ENCODE data around the gene C20orf144.
A peak's percentile ranks its signal among the peaks of the same experiment; 100 is the strongest.

Gene C20orf144

DNA sequence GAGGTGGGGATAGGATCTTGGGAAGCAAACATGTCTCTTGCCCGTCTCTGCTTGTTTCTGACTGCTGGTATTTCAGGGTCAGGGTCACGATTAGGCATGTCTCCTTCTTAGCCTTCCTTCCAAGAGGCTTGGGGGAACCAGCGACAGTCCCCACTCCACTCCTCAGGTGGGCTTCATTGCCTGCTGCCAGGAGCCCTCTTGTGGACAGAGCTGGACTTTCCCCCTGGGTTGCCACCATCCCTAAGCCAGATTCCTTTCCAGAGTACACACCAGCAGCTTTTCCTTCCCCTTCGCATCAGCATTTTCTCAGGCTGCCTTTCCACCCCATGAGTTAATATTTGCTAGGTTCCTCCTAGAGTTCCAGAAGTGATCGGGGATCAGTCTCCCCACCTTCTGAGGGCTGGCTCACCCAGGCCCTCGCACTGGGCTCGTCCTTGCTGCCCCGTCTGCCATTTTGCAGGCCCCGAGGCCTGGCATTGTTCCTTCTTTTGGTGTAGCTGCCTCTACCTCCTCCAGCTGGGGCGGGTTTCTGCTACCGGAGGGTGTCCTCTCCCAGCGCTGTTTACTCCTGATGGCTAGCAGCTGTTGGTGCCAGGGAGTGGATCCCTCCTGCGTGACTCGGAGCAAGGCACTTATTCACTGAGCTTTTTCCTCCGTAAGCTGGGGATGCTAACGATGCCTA lies 8.8 kb upstream of the C20orf144 start:
- CTCF ChIA-PET = interaction anchor here (0.6 to 2.4 kb wide), 18 partner anchors 9 to 371 kb away, joined by 3 to 16 read pairs (median 4); partner anchors contain the start of genes ACTL10, C20orf144 and CDK5RAP1

DNA sequence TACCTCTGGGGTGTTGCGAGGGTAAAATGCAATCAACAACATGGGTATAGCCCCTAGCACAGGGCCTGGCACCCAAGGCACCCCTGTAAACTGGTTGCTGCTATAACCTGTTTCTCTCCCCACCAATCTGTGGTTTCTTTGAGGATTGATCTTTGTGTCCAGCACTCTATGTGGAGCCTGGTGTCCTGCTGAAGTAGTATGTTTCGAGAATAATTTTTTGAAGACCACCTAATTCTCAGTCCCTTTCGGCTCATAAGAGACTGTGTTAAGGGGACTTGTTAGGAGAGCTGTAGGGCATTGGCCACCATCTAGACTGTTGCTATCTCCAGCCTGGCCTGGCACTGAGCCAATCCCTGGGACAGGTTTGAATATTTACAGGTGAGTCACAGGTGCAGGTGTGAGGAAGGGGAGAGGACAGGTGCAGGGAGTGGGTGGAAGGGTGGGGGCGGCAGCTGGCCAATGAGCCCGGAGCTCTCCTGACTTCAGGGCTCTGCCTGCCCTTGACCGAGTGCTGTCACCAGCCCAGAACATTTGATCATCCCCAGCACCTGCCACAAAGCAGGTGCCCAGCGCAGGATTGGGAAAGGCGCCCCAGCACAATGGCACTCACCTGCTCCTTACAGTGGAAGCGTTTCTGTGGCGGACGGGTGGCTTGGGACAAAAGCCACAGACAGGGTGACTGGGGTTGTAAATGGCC lies 8.1 kb upstream of the C20orf144 start:
- peak; percentile 64 for DNase-seq (ENCODE audit: low spot score)
- TF ChIP-seq, protein P1, sequence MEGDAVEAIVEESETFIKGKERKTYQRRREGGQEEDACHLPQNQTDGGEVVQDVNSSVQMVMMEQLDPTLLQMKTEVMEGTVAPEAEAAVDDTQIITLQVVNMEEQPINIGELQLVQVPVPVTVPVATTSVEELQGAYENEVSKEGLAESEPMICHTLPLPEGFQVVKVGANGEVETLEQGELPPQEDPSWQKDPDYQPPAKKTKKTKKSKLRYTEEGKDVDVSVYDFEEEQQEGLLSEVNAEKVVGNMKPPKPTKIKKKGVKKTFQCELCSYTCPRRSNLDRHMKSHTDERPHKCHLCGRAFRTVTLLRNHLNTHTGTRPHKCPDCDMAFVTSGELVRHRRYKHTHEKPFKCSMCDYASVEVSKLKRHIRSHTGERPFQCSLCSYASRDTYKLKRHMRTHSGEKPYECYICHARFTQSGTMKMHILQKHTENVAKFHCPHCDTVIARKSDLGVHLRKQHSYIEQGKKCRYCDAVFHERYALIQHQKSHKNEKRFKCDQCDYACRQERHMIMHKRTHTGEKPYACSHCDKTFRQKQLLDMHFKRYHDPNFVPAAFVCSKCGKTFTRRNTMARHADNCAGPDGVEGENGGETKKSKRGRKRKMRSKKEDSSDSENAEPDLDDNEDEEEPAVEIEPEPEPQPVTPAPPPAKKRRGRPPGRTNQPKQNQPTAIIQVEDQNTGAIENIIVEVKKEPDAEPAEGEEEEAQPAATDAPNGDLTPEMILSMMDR (conservative IDR thresholded peaks at IDR 0.05; ENCODE audit: low read depth) = no peak
- H3K27ac ChIP-seq = no peak overlapping the region
- ChIA-PET CTCF (interaction anchor here (0.6 to 2.4 kb wide), 17 partner anchors 9 to 370 kb away, joined by 3 to 16 read pairs (median 4); partner anchors contain the start of genes ACTL10, C20orf144 and CDK5RAP1), POLR2A (ENCODE audit: low non-redundant PET) (interaction anchor here (0.5 to 1.5 kb wide), 4 partner anchors 10 to 260 kb away, joined by 3 to 5 read pairs (median 4); no protein-coding TSS in a partner anchor)

More for the DNA sequence above, 8.8 kb upstream of the C20orf144 start:
- peak; percentile 85 for DNase-seq (ENCODE audit: low spot score)
- TF ChIP-seq, protein P1 (conservative IDR thresholded peaks at IDR 0.05; ENCODE audit: low read depth) = peak; percentile 93
- POLR2A ChIA-PET (ENCODE audit: low non-redundant PET) = interaction anchor here (0.6 to 1.5 kb wide), 3 partner anchors 10 to 196 kb away, joined by 3 to 5 read pairs (median 5); no protein-coding TSS in a partner anchor
- no peak overlapping the region for H3K27ac ChIP-seq

DNA sequence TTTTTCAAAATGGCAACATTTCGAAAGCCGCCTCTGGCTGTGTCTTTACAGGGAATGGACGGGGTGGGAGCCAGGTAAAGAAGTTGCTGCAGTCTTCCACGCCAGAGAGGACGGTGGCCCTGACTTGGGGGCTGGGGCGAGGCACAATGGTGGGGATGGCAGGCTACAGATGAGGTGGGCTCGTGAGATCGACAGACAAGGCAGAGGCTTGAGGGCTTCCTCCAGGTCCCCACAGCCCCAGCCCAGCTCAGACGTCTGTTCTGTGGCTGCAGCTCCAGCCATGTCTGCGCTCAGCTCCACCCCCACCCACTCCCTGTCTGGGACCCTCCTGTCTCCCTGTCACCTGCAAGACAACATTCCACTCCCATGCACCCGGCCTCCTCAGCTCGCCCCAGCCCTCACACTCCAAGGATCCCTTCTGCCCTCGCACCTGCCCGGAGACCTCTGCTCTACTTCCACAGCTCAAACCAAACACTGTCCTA lies 7.4 kb upstream of the C20orf144 start:
- DNase-seq (ENCODE audit: low spot score) = no peak
- POLR2A ChIA-PET (ENCODE audit: low non-redundant PET) = interaction anchor here (0.5 to 1.5 kb wide), 2 partner anchors 9 to 261 kb away, joined by 4 to 5 read pairs; no protein-coding TSS in a partner anchor
- CTCF ChIA-PET = interaction anchor here (0.8 to 2.4 kb wide), 3 partner anchors 9 to 20 kb away, joined by 3 to 16 read pairs (median 16); partner anchors contain the start of genes ACTL10 and C20orf144
- TF ChIP-seq, protein P1 (conservative IDR thresholded peaks at IDR 0.05; ENCODE audit: low read depth) = no peak
- H3K27ac ChIP-seq = no peak overlapping the region; the same call in 1 of the 2 replicates

DNA sequence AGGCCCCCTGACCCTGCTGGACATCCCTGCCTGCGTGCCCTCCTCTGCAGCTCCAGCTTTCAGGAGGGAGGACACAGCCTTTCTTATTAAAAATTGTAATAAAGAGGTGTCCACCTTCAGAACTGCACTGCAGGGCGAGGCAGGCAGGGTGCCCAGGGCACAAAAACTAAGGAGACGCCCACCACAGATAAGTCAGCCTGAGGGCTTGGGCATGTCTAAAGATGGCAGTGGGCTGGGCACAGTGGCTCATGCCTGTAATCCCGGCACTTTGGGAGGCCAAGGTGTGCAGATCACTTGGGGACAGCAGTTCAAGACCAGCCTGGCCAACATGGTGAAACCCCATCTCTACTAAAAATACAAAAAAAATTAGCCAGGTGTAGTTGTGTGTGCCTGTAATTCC lies 7.0 kb upstream of the C20orf144 start:
- no peak overlapping the region; the same call in 1 of the 2 replicates for H3K27ac ChIP-seq
- no peak for DNase-seq (ENCODE audit: low spot score)
- ChIA-PET CTCF (no interaction called here), POLR2A (ENCODE audit: low non-redundant PET) (no interaction called here)
- TF ChIP-seq, protein P1 (conservative IDR thresholded peaks at IDR 0.05; ENCODE audit: low read depth) = no peak

DNA sequence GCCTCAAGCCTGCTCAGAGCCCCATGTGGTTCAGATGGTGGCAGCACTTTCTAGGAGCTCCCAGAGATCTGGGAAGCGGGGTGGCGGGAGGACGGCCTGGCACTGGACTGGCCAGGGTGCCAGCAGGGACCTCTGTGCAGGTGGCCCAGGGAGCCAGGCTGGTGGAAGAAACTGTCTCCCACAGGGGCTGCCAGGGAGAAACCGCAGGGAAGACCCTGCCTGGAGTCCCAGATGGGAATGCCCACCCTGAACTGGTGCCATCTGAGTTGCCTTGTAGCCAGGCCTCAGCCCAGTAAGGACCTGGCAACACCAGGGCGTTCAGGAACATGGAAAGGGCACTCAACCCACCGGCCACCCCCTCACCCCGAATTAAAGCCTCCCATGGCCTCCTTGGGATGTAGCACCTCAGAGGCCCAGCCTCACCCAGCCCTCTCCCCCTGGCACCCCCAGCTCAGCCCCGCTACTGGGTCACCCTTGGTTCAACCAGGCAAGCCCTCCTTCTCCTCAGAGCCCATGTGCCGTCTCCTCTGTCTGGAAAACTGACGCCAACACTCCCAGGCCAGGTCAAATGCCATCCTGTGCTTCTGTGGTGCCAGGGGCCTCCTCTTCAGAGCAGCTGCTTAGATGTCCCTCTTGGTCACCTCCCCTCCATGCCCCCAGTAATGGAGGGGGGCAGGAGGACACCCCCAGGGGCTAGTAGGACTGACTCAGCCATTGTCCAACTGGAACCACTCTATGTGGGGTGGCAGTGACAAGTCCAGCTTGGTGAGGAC lies 5.9 kb upstream of the C20orf144 start:
- CTCF ChIA-PET = interaction anchor here (0.6 to 2.4 kb wide), 4 partner anchors 11 to 473 kb away, joined by 3 to 8 read pairs (median 4); partner anchors contain the start of gene ACTL10
- no peak for DNase-seq (ENCODE audit: low spot score)
- POLR2A ChIA-PET (ENCODE audit: low non-redundant PET) = no interaction called here

More for the DNA sequence above, 5.9 kb upstream of the C20orf144 start:
- H3K27ac ChIP-seq = no peak overlapping the region
- TF ChIP-seq, protein P1 (conservative IDR thresholded peaks at IDR 0.05; ENCODE audit: low read depth) = no peak
